ENCODE measurements around the gene SKI.

Gene SKI

DNA sequence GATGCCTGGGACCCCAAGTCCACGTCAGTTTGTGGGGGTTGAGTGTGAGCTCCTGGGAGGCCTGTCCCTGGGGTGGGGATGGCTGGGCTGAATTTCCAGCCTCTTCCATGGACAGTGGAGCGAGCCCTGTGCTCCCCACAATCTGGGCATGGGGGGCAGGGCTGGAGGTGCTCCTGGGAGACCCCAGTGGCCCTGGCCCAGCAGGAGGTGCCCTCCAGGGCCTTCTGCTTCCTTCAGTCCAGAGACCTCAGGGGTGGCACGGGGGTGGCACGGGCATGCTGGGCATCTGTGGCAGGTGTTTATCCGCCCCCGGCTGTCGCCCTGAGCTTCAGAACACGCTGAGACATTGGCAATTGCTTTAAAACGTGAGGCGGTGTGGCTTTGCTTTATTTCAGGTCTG lies 122.4 kb downstream of the SKI start:
- H3K4me3 ChIP-seq (ENCODE audit: low read depth in 1 of 2, low read length in 1 of 2): no peak overlapping the region
- TF ChIP-seq, protein P1, sequence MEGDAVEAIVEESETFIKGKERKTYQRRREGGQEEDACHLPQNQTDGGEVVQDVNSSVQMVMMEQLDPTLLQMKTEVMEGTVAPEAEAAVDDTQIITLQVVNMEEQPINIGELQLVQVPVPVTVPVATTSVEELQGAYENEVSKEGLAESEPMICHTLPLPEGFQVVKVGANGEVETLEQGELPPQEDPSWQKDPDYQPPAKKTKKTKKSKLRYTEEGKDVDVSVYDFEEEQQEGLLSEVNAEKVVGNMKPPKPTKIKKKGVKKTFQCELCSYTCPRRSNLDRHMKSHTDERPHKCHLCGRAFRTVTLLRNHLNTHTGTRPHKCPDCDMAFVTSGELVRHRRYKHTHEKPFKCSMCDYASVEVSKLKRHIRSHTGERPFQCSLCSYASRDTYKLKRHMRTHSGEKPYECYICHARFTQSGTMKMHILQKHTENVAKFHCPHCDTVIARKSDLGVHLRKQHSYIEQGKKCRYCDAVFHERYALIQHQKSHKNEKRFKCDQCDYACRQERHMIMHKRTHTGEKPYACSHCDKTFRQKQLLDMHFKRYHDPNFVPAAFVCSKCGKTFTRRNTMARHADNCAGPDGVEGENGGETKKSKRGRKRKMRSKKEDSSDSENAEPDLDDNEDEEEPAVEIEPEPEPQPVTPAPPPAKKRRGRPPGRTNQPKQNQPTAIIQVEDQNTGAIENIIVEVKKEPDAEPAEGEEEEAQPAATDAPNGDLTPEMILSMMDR (IDR thresholded peaks at IDR 0.05): no peak
- no peak overlapping the region for H3K27ac ChIP-seq
- no peaks in the 10 kb centered on the region for H3K36me3 ChIP-seq
- no peaks in the 10 kb centered on the region for H3K27me3 ChIP-seq
- no peaks in the 10 kb centered on the region for H3K9me3 ChIP-seq
- H3K4me1 ChIP-seq (ENCODE audit: control insufficient read depth in 1 of 2, insufficient read depth in 1 of 2, low read depth in 1 of 2, low read length in 1 of 2): no peaks in the 10 kb centered on the region

DNA sequence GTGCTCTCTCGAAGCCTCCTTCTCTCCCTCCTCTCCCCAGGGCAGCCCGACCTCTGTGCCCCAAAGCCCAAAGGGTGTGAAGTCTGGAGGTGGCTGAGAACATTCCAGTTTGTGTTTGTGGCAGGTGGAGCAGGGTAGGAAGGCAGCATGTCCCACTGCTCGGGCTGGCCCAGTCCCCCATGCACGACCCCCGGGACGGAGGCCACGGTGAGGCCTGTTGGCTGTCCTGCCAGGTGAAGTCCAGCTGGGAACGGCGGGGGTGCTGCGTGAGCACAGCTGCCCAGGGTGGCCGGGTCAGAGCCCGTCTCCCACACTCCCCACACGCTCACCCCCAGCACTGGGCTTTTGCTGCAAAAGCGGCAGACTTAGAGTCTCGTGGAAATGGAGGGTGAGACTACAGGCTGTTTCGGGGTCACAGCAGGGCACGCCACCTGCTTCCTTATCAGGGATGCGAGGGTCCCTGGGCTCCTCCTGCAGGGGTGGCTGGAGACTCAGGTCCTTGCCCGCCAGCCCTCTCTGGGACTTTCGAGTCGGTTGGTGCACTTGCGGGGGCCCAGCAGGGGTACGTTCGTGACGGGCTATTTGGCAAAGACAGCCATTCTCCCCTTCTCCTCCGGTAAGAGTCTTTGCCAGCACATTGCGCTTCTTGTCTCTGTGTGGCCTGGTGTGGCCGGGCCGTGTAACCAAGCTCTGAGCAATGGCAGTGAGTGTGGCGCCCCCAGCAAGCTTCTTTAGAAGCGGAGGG lies 123.0 kb downstream of the SKI start:
- Histone ChIP-seq H3K4me3 (ENCODE audit: low read depth in 1 of 2, low read length in 1 of 2) (no peak overlapping the region), H3K9me3 (no peaks in the 10 kb centered on the region), H3K36me3 (no peaks in the 10 kb centered on the region), H3K27me3 (no peaks in the 10 kb centered on the region), H3K27ac (no peak overlapping the region), H3K4me1 (ENCODE audit: control insufficient read depth in 1 of 2, insufficient read depth in 1 of 2, low read depth in 1 of 2, low read length in 1 of 2) (no peaks in the 10 kb centered on the region)
- TF ChIP-seq, protein P1 (IDR thresholded peaks at IDR 0.05): no peak

DNA sequence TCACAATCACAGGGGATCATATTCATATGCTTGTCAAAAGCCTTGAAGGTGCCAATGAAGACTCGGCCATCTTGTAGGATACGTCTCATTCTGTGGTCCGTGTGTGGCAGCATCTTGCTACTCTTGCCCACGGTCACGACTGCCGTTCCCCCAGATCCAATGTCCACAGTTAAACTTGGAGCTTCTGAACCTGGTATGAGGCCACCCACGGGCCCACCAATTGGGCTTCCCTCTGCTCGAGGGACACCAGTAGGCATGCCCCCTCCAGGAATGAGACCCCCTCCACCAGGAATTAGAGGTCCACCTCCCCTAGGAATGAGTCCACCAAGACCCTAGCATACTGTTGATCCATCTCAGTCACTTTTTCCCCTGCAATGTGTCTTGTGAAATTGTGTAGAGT lies 123.6 kb downstream of the SKI start:
- H3K27ac ChIP-seq: no peak overlapping the region
- no peaks in the 10 kb centered on the region for H3K4me1 ChIP-seq (ENCODE audit: control insufficient read depth in 1 of 2, insufficient read depth in 1 of 2, low read depth in 1 of 2, low read length in 1 of 2)
- H3K27me3 ChIP-seq: no peaks in the 10 kb centered on the region
- no peaks in the 10 kb centered on the region for H3K36me3 ChIP-seq
- TF ChIP-seq, protein P1 (IDR thresholded peaks at IDR 0.05): no peak
- no peak overlapping the region for H3K4me3 ChIP-seq (ENCODE audit: low read depth in 1 of 2, low read length in 1 of 2)
- no peaks in the 10 kb centered on the region for H3K9me3 ChIP-seq

DNA sequence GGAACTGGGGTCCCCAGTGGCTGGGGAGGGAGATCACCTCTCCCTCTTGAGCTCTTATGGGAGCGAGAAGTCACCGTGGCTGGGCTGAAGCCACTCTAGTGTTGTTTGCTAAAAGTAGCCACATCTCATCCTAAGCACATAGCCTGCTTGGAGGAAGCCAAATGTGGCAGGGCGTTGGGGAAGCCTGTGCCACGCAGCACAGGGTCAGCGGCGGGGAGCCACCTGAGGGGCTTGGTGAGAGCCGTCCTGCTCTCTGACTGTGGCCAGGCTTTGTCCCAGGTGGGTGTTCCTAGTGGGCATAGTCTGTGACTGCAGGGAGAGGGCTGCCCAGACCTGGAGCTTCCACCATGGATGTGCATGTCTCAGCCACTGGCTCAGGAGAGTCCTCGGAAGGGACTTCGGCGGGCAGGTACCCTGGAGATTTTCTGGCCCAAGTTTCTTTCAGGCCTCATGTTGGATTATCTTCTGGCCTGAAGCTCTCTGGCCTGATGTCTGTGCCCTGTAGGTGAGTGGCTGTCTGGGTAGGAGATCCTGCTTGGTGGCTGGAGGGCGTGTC lies 124.3 kb downstream of the SKI start:
- Histone ChIP-seq H3K9me3 (no peaks in the 10 kb centered on the region), H3K4me3 (ENCODE audit: low read depth in 1 of 2, low read length in 1 of 2) (no peak overlapping the region), H3K4me1 (ENCODE audit: control insufficient read depth in 1 of 2, insufficient read depth in 1 of 2, low read depth in 1 of 2, low read length in 1 of 2) (no peaks in the 10 kb centered on the region), H3K27ac (no peak overlapping the region), H3K36me3 (no peaks in the 10 kb centered on the region), H3K27me3 (no peaks in the 10 kb centered on the region)
- TF ChIP-seq, protein P1 (IDR thresholded peaks at IDR 0.05): no peak

DNA sequence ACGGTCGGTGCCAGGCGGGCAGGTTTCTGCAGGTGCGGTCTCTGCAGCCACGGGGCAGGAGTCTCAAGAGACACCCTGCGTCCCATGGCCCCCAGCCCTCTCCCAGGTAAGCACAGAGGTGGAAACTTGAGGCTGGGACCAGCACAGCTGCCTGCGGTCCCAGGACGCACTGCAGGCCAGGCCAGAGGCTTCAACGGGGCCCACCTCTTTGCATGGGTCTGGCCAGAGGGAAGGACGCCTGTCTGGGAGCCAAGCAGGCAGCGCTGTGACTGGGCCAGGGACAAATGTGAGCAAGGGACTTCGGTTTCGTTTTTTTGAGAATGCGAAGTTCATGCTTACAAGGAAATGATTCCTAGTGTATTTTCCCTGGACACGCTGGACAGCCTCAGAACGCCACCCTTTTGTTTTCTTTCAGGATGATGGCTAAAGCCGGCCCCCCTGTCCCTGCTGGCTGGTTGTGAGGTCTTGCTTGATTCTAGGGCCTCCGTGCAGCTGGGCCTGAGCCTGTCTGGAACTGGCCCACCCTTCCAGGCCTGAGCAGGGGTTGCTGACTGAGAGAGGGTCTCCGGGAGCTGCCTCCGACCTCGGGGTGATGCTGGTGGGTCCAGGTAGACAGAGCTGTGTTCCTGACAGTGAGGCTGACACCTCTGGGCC lies 124.9 kb downstream of the SKI start:
- Histone ChIP-seq H3K27ac (no peak overlapping the region), H3K4me3 (ENCODE audit: low read depth in 1 of 2, low read length in 1 of 2) (no peak overlapping the region)
- TF ChIP-seq, protein P1 (IDR thresholded peaks at IDR 0.05): no peak

More for the DNA sequence above, 124.9 kb downstream of the SKI start:
- H3K4me1 ChIP-seq (ENCODE audit: control insufficient read depth in 1 of 2, insufficient read depth in 1 of 2, low read depth in 1 of 2, low read length in 1 of 2): no peaks in the 10 kb centered on the region
- no peaks in the 10 kb centered on the region for H3K27me3 ChIP-seq
- H3K36me3 ChIP-seq: no peaks in the 10 kb centered on the region
- no peaks in the 10 kb centered on the region for H3K9me3 ChIP-seq

Data from neutrophil (primary cell).